ENCODE results near the gene MYOZ2.

DNA sequence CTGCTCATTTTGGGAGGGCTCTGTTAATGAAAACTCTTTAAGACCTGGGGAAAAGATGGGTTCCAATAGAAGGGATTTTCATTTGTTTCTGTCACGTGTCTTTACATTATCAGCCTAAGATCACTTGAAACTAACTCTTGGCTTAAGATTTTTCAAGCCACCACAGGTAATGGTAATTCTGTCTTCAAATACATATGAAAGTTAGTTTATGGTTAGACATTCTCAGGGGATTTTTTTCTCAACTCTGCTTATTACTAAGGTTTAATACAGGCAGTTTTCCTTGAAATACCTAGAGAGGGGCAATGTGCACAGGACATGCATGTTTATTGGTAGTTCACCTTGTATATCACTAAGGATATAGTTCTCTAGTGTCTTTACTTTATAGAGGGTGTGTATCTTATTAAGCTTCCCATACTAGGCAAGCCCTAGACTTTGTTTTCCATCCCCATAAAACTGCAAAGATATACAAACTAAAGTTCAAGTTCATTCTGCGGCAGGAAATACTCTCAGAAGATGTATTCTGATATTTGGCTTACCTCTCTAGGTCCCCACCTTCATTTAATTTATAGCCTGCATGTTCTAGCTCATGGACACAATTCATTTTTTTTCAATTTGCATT, 38.2 kb upstream of the MYOZ2 start:
- TF ChIP-seq RCOR1 (IDR thresholded peaks at IDR 0.05; ENCODE audit: insufficient replicate concordance, low read length) = no peak
- TF ChIP-seq, protein P1, sequence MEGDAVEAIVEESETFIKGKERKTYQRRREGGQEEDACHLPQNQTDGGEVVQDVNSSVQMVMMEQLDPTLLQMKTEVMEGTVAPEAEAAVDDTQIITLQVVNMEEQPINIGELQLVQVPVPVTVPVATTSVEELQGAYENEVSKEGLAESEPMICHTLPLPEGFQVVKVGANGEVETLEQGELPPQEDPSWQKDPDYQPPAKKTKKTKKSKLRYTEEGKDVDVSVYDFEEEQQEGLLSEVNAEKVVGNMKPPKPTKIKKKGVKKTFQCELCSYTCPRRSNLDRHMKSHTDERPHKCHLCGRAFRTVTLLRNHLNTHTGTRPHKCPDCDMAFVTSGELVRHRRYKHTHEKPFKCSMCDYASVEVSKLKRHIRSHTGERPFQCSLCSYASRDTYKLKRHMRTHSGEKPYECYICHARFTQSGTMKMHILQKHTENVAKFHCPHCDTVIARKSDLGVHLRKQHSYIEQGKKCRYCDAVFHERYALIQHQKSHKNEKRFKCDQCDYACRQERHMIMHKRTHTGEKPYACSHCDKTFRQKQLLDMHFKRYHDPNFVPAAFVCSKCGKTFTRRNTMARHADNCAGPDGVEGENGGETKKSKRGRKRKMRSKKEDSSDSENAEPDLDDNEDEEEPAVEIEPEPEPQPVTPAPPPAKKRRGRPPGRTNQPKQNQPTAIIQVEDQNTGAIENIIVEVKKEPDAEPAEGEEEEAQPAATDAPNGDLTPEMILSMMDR (conservative IDR thresholded peaks at IDR 0.05; ENCODE audit: low read depth, low read length) = no peak
- no peak for TF ChIP-seq POLR2A (IDR thresholded peaks at IDR 0.05; ENCODE audit: low read depth, low read length)
- TF ChIP-seq SMC3 (IDR thresholded peaks at IDR 0.05; ENCODE audit: low read depth, low read length) = no peak
- no peak for TF ChIP-seq RAD21 (IDR thresholded peaks at IDR 0.05; ENCODE audit: low read length)
- TF ChIP-seq, protein P2, sequence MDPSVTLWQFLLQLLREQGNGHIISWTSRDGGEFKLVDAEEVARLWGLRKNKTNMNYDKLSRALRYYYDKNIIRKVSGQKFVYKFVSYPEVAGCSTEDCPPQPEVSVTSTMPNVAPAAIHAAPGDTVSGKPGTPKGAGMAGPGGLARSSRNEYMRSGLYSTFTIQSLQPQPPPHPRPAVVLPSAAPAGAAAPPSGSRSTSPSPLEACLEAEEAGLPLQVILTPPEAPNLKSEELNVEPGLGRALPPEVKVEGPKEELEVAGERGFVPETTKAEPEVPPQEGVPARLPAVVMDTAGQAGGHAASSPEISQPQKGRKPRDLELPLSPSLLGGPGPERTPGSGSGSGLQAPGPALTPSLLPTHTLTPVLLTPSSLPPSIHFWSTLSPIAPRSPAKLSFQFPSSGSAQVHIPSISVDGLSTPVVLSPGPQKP (IDR thresholded peaks at IDR 0.05; ENCODE audit: borderline replicate concordance, low read depth, low read length) = no peak
- TF ChIP-seq, protein P3, sequence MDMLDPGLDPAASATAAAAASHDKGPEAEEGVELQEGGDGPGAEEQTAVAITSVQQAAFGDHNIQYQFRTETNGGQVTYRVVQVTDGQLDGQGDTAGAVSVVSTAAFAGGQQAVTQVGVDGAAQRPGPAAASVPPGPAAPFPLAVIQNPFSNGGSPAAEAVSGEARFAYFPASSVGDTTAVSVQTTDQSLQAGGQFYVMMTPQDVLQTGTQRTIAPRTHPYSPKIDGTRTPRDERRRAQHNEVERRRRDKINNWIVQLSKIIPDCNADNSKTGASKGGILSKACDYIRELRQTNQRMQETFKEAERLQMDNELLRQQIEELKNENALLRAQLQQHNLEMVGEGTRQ (IDR thresholded peaks at IDR 0.05; ENCODE audit: low read depth, low read length) = no peak
- no peak for TF ChIP-seq CEBPB (IDR thresholded peaks at IDR 0.05; ENCODE audit: low read depth, low read length)
- TF ChIP-seq NFE2L2 (IDR thresholded peaks at IDR 0.05; ENCODE audit: low read depth, low read length) = no peak
- no peak for TF ChIP-seq FOS (IDR thresholded peaks at IDR 0.05; ENCODE audit: low read depth, low read length)
- no peak for TF ChIP-seq RFX5 (IDR thresholded peaks at IDR 0.05; ENCODE audit: low read depth, low read length)
- TF ChIP-seq MAFK (IDR thresholded peaks at IDR 0.05; ENCODE audit: low read depth, low read length) = no peak
